NCI-H524 (cell line): Measurements from ENCODE around the gene PEAK1.

ENCODE experiments used
- DNase-seq, 2 experiments: peaks; one replicate each; lab custom pipeline; 2025; lab: John Stamatoyannopoulos, UW

PEAK1 gene

GRCh38 chr15:77058468-77058867 lies 361.4 kb downstream of the PEAK1 start:
- DNase-seq: no peak

- no peak for DNase-seq
Observed at GRCh38 chr15:77057685-77058084, 362.2 kb downstream of the PEAK1 start.

GRCh38 chr15:77057072-77057471 lies 362.8 kb downstream of the PEAK1 start:
- no peak for DNase-seq

GRCh38 chr15:77053709-77054108 lies 366.2 kb downstream of the PEAK1 start:
- no peak for DNase-seq

GRCh38 chr15:77052556-77052955 lies 367.3 kb downstream of the PEAK1 start:
- no peak for DNase-seq
